Measurements from ENCODE around the gene CREB3L2. TPM values are rescaled to one million over a fixed set of nuclear protein-coding genes. Genes with fewer than 3 reads are reported as not detected.

The CREB3L2 gene
- total and polyA plus RNA-seq, 2 of the 4 experiments (the other 2 are of a cell fraction): 42.3 to 57.9 TPM

- dilution Hi-C loops (cut with HindIII; ENCODE audit: low sequenced_read_pairs, unreplicated experiment) (no loop called here), intact Hi-C loops (cut with micrococcal nuclease) (loop anchor here (5.0 kb wide), 1 partner anchor 48 kb away; no protein-coding TSS in a partner anchor), in situ Hi-C loops (cut with MboI; ENCODE audit: low sequenced_read_pairs) (loop anchor here (5.0 kb wide), 1 partner anchor 48 kb away; no protein-coding TSS in a partner anchor)
- Histone ChIP-seq H3K23ac (ENCODE audit: low read depth, low read length) (no peak overlapping the region), H2BK120ac (ENCODE audit: low read depth, low read length) (no peak overlapping the region), H3K9me3 (ENCODE audit: control insufficient read depth, insufficient read depth, low read length) (no peaks in the 10 kb centered on the region), H3K18ac (ENCODE audit: low read depth, low read length) (peak overlapping the region; percentile 85; the same call in 1 of the 2 replicates), H3K9ac (ENCODE audit: low read depth, low read length) (no peak overlapping the region), H3K4me2 (ENCODE audit: low read depth, low read length) (peak overlapping the region; percentile 57; the same call in 1 of the 2 replicates), H4K91ac (ENCODE audit: insufficient read depth, low read depth, low read length) (no peak overlapping the region), H3K4me3 (ENCODE audit: insufficient read depth, low read depth, low read length) (no peak overlapping the region), H3K27ac (ENCODE audit: insufficient read depth, low read length) (peak overlapping the region; percentile 64; the same call in 1 of the 2 replicates), H4K20me1 (ENCODE audit: insufficient read depth, low read length) (peaks cover 65% of the 10 kb centered on the region), H4K5ac (ENCODE audit: low read depth, low read length) (no peak overlapping the region; the same call in 1 of the 2 replicates), H3K27me3 (ENCODE audit: control insufficient read depth, insufficient read depth, low read length) (no peaks in the 10 kb centered on the region), H2AFZ (replicated peaks; ENCODE audit: low read length, poor library complexity) (no peak overlapping the region), H2AK5ac (ENCODE audit: low read depth, low read length) (no peak overlapping the region), H3K79me1 (ENCODE audit: low read depth in 1 of 2, low read length in 2 of 2) (peaks cover 44 to 87% of the 10 kb centered on the region in 2 experiments), H3K36me3 (ENCODE audit: control insufficient read depth, insufficient read depth, low read length) (peaks cover 8% of the 10 kb centered on the region), H2BK15ac (ENCODE audit: low read depth, low read length) (no peak overlapping the region), H2BK20ac (ENCODE audit: low read depth, low read length) (no peak overlapping the region), H2BK5ac (ENCODE audit: low read depth, low read length, poor library complexity, severe bottlenecking) (peak overlapping the region; percentile 85), H2AK9ac (replicated peaks; ENCODE audit: low read depth, low read length, poor library complexity) (no peak overlapping the region), H3K9me1 (ENCODE audit: insufficient read depth, low read length) (peaks cover 18% of the 10 kb centered on the region), H3K4me1 (ENCODE audit: control insufficient read depth, insufficient read depth, low read length) (peaks cover 29% of the 10 kb centered on the region), H3K56ac (ENCODE audit: extremely low read depth, insufficient read depth, low read length) (no peak overlapping the region; the same call in 1 of the 2 replicates), H3K4ac (ENCODE audit: low read depth, low read length) (no peak overlapping the region), H4K8ac (ENCODE audit: low read depth in 2 of 2, low read length in 2 of 2) (no peak overlapping the region), H3K14ac (replicated peaks; ENCODE audit: low read depth, low read length) (no peak overlapping the region)
- DNase-seq (peak; percentile 95), ATAC-seq (ENCODE audit: low read depth) (peak; percentile 28; the same call in 1 of the 2 replicates)
- ChIA-PET POLR2A (ENCODE audit: unreplicated experiment) (no interaction called here), CTCF (no interaction called here)
- BruUV-seq (replicated peaks): no TSS peak
- 0% methylated on average over 2 of the region's 6 CpGs; no CpG with 5 or more reads in 1 of the 2 experiments for WGBS, 2 experiments (ENCODE audit: extremely low coverage in 2 of 2, insufficient read length in 1 of 2)
- TF ChIP-seq CEBPB (IDR thresholded peaks at IDR 0.05; ENCODE audit: low read depth, low read length) (peak; percentile 43; the same call in 1 of the 2 replicates), RFX5 (IDR thresholded peaks at IDR 0.05; ENCODE audit: low read depth, low read length) (no peak), ELK1 (IDR thresholded peaks at IDR 0.05; ENCODE audit: borderline replicate concordance, low read depth, low read length) (no peak), USF2 (IDR thresholded peaks at IDR 0.05; ENCODE audit: low read depth, low read length) (no peak), POLR2A (IDR thresholded peaks at IDR 0.05; ENCODE audit: low read depth, low read length) (peak; percentile 48), MAZ (IDR thresholded peaks at IDR 0.05; ENCODE audit: borderline replicate concordance, low read depth, low read length) (no peak), RAD21 (IDR thresholded peaks at IDR 0.05; ENCODE audit: low read length) (no peak), CTCF (conservative IDR thresholded peaks at IDR 0.05; ENCODE audit: low read depth, low read length) (no peak), RCOR1 (IDR thresholded peaks at IDR 0.05; ENCODE audit: insufficient replicate concordance, low read length) (no peak), BHLHE40 (IDR thresholded peaks at IDR 0.05; ENCODE audit: low read depth, low read length) (no peak), MXI1 (IDR thresholded peaks at IDR 0.05; ENCODE audit: borderline replicate concordance, low read depth, low read length) (no peak), NFE2L2 (IDR thresholded peaks at IDR 0.05; ENCODE audit: low read depth, low read length) (peak; percentile 27; the same call in 1 of the 2 replicates), MAFK (IDR thresholded peaks at IDR 0.05; ENCODE audit: low read depth, low read length) (no peak; the same call in 1 of the 2 replicates), FOS (IDR thresholded peaks at IDR 0.05; ENCODE audit: low read depth, low read length) (peak; percentile 88; the same call in 1 of the 2 replicates), CHD1 (IDR thresholded peaks at IDR 0.05; ENCODE audit: low read depth, low read length) (no peak)
Observed at GRCh38 chr7:137944168-137944567, 57.7 kb downstream of the CREB3L2 start.
